H9 (cell line): ENCODE data around the gene WDR17. TPM values are rescaled to one million over a fixed set of nuclear protein-coding genes. Genes with fewer than 3 reads are reported as not detected.

Source experiments
- DNase-seq: peaks from one replicate; pipeline ENCODE4 v3.0.0-alpha.2; 2017
- H2AFZ ChIP-seq: one replicate; pipeline ENCODE4 v1.6.1; 2013; ENCODE audit warnings: mild to moderate bottlenecking, low read length, control low read depth, moderate library complexity
- H2AK5ac ChIP-seq: 2 replicates; pipeline ENCODE4 v1.6.1; 2013; ENCODE audit warnings: low read length, control low read depth, mixed read lengths; ENCODE audit not compliant: insufficient read length
- H2BK120ac ChIP-seq: one replicate; pipeline ENCODE4 v1.6.1; 2013; ENCODE audit warnings: low read depth, mild to moderate bottlenecking, low read length, control low read depth, inconsistent platforms; ENCODE audit not compliant: poor library complexity, severe bottlenecking
- H2BK12ac ChIP-seq: 2 replicates; pipeline ENCODE4 v1.6.1; 2013; ENCODE audit warnings: low read length, control low read depth, mixed read lengths, low read depth; ENCODE audit not compliant: insufficient read length
- H2BK15ac ChIP-seq: 2 replicates; pipeline ENCODE4 v1.6.1; 2013; ENCODE audit warnings: low read depth, low read length, control low read depth
- H2BK20ac ChIP-seq: one replicate; pipeline ENCODE4 v1.6.1; 2013; ENCODE audit warnings: low read depth, mild to moderate bottlenecking, low read length, control low read depth, inconsistent platforms; ENCODE audit not compliant: poor library complexity, severe bottlenecking
- H2BK5ac ChIP-seq: 2 replicates; pipeline ENCODE4 v1.6.1; 2013; ENCODE audit warnings: low read length, control low read depth, mixed read lengths; ENCODE audit not compliant: insufficient read length
- H3K14ac ChIP-seq: 2 replicates; pipeline ENCODE4 v1.6.1; 2013; ENCODE audit warnings: low read length, control low read depth; ENCODE audit not compliant: insufficient read depth
- H3K18ac ChIP-seq: 2 replicates; pipeline ENCODE4 v1.6.1; 2013; ENCODE audit warnings: low read depth, mild to moderate bottlenecking, mixed read lengths, low read length, control low read depth; ENCODE audit not compliant: insufficient read length
- H3K23ac ChIP-seq: 2 replicates; pipeline ENCODE4 v1.6.1; 2013; ENCODE audit warnings: low read length, control low read depth, mixed read lengths, low read depth; ENCODE audit not compliant: insufficient read length
- H3K23me2 ChIP-seq: 2 replicates; pipeline ENCODE4 v1.6.1; 2013; ENCODE audit warnings: low read depth, mild to moderate bottlenecking, mixed read lengths, low read length, control low read depth; ENCODE audit not compliant: insufficient read length, poor library complexity, severe bottlenecking
- H3K27ac ChIP-seq: 2 replicates; pipeline ENCODE4 v1.5.1; 2013; ENCODE audit warnings: low read length, control low read depth, mixed read lengths, low read depth; ENCODE audit not compliant: insufficient read length
- H3K27me3 ChIP-seq: 2 replicates; pipeline ENCODE4 v1.6.1; 2013; ENCODE audit warnings: low read length, control low read depth, inconsistent platforms; ENCODE audit not compliant: insufficient read depth
- H3K4ac ChIP-seq: 2 replicates; pipeline ENCODE4 v1.6.1; 2013; ENCODE audit warnings: low read depth, mild to moderate bottlenecking, control low read depth, inconsistent platforms, low read length, moderate library complexity
- H3K4me1 ChIP-seq: 2 replicates; pipeline ENCODE4 v1.6.1; 2013; ENCODE audit warnings: low read length, control low read depth, inconsistent platforms; ENCODE audit not compliant: insufficient read depth
- H3K4me2 ChIP-seq: 2 replicates; pipeline ENCODE4 v1.6.1; 2013; ENCODE audit warnings: low read length, control low read depth, mixed read lengths; ENCODE audit not compliant: insufficient read length, insufficient read depth
- H3K56ac ChIP-seq: 2 replicates; pipeline ENCODE4 v1.6.1; 2013; ENCODE audit warnings: low read depth, mild to moderate bottlenecking, mixed read lengths, low read length, control low read depth; ENCODE audit not compliant: insufficient read length
- H3K79me1 ChIP-seq: 2 replicates; pipeline ENCODE4 v1.6.1; 2013; ENCODE audit warnings: low read depth, mild to moderate bottlenecking, moderate library complexity, low read length, control low read depth, inconsistent platforms; ENCODE audit not compliant: insufficient read depth, poor library complexity, severe bottlenecking
- H3K79me2 ChIP-seq: 2 replicates; pipeline ENCODE4 v1.6.1; 2013; ENCODE audit warnings: low read length, control low read depth, inconsistent platforms; ENCODE audit not compliant: insufficient read depth
- H3K9ac ChIP-seq: 2 replicates; pipeline ENCODE4 v1.6.1; 2013; ENCODE audit warnings: low read length, control low read depth, mixed read lengths; ENCODE audit not compliant: insufficient read length; ENCODE audit errors: extremely low read depth
- H3K9me3 ChIP-seq: one replicate; pipeline ENCODE4 v1.6.1; 2013; ENCODE audit warnings: low read depth, low read length, inconsistent platforms; ENCODE audit not compliant: control insufficient read depth
- H3T11ph ChIP-seq: one replicate; pipeline ENCODE4 v1.6.1; 2013; ENCODE audit warnings: mild to moderate bottlenecking, low read length, control low read depth, inconsistent platforms
- H4K20me1 ChIP-seq: one replicate; pipeline ENCODE4 v1.6.1; 2013; ENCODE audit not compliant: control insufficient read depth, insufficient read length, insufficient read depth
- H4K5ac ChIP-seq: 2 replicates; pipeline ENCODE4 v1.6.1; 2013; ENCODE audit warnings: low read depth, mild to moderate bottlenecking, mixed read lengths, low read length, control low read depth; ENCODE audit not compliant: insufficient read length
- H4K8ac ChIP-seq: replicated peaks from 2 replicates; pipeline ENCODE4 v1.6.1; 2013; ENCODE audit warnings: low read length, control low read depth, mixed read lengths, low read depth; ENCODE audit not compliant: insufficient read length
- H4K91ac ChIP-seq: 2 replicates; pipeline ENCODE4 v1.6.1; 2013; ENCODE audit warnings: low read depth, mild to moderate bottlenecking, moderate library complexity, mixed read lengths, low read length, control low read depth; ENCODE audit not compliant: insufficient read length
- H3K27ac Mint-ChIP-seq, 3 experiments: 2 replicates in 2 of 3; 3 replicates in 1 of 3; pipeline ENCODE4 v1.8.0; 2020 to 2021; ENCODE audit warnings: mixed read lengths in 3 of 3, mild to moderate bottlenecking in 1 of 3, moderate library complexity in 1 of 3
- H3K27me3 Mint-ChIP-seq: 2 replicates; pipeline ENCODE4 v1.8.0; 2021; ENCODE audit warnings: low read depth, mild to moderate bottlenecking, moderate library complexity, mixed read lengths
- H3K36me3 Mint-ChIP-seq, 3 experiments: 2 replicates in 2 of 3; 3 replicates in 1 of 3; pipeline ENCODE4 v1.8.0; 2020 to 2021; ENCODE audit warnings: low read depth in 3 of 3, mixed read lengths in 3 of 3; ENCODE audit not compliant: insufficient read depth in 1 of 3
- H3K4me1 Mint-ChIP-seq, 2 experiments: 2 replicates each; pipeline ENCODE4 v1.8.0; 2020; ENCODE audit warnings: mixed read lengths in 2 of 2
- H3K4me3 Mint-ChIP-seq, 2 experiments: 2 replicates in 1 of 2; 3 replicates in 1 of 2; pipeline ENCODE4 v1.8.0; 2020 to 2021; ENCODE audit warnings: mild to moderate bottlenecking in 2 of 2, mixed read lengths in 2 of 2, moderate library complexity in 1 of 2
- H3K9me3 Mint-ChIP-seq, 2 experiments: 2 replicates in 1 of 2; 3 replicates in 1 of 2; pipeline ENCODE4 v1.8.0; 2020; ENCODE audit warnings: mild to moderate bottlenecking in 2 of 2, mixed read lengths in 2 of 2, moderate library complexity in 1 of 2
- WGBS: extraction: QIAGEN DNeasy Blood & Tissue Kit; methylation state at CpG from one replicate; pipeline ENCODE4 v1.1.7; 2013; ENCODE audit warnings: missing lambda C conversion rate, low lambda C conversion rate, mixed read lengths; ENCODE audit not compliant: insufficient read length; ENCODE audit errors: extremely low coverage; 5-methylcytosine and 5-hydroxymethylcytosine counted together
- total RNA-seq: library from RNA; stranded (reverse); gene quantifications from 2 replicates; pipeline ENCODE4 v1.2.1, GENCODE V29; 2021
- TF ChIP-seq, protein P1 (sequence below): fragments of 200-600 bp; sonication (generic); conservative IDR thresholded peaks from 3 replicates; pipeline ENCODE4 v1.8.0; 2021; ENCODE audit warnings: antibody characterized with exemption, mild to moderate bottlenecking

The WDR17 gene
- total RNA-seq, 1 experiment from 2014 or later = 2.6 TPM

DNA sequence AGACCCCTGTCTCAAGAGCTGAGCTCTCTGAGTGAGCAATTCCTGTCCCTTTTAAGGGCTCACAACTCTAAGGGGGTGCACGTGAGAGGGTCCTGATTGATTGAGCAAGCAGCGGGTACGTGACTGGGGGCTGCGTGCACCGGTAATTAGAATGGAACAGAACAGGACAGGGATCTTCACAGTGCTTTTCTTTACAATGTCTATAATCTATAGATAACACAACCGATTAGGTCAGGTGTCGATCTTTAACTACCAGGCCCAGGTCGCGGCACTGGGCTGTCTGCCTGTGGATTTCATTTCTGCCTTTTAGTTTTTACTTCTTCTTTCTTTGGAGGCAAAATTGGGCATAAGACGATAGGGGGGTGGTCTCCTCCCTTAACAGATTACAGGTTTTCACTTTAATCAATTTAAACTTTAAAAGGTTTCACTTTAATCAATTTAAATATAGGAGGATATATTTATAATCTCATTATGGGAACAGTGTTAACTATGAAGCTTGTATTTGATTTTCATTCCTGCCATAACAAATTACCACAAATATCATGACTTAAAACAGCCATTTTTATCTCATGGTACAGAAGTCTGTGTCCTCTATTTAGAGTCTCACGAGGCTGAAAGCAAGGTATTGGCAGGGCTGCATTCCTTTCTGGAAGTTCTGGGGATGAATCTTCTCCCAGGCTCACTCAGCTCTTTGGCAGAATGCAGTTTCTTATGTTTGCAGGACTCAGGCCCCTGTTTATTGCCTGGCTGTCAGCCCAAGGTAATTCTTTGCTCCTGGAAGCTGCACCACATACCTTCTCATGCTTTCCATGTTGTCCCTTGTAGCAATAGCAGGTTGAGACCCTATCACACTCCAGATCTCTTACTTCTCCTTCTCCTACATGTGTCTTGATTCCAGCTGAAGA lies 124.5 kb downstream of the WDR17 start:
- no peaks in the 10 kb centered on the region for H3K79me2 ChIP-seq
- H4K91ac ChIP-seq = no peak overlapping the region
- H3K23me2 ChIP-seq = peaks cover 1% of the 10 kb centered on the region
- no peak overlapping the region for H3K9ac ChIP-seq
- no peak overlapping the region for H4K8ac ChIP-seq
- H3K14ac ChIP-seq = no peak overlapping the region
- DNase-seq = no peak
- no peak overlapping the region for H3T11ph ChIP-seq
- H2BK15ac ChIP-seq = no peak overlapping the region
- H2BK5ac ChIP-seq = no peak overlapping the region
- H3K56ac ChIP-seq = no peak overlapping the region
- Mint-ChIP-seq H3K9me3 (no peaks in the 10 kb centered on the region), H3K4me3 (no peak overlapping the region), H3K27ac (0 out of 7 replicates have a peak overlapping the region, but pooled peaks of 1 of the 3 experiments have one; percentile 55), H3K27me3 (no peaks in the 10 kb centered on the region), H3K4me1 (peaks cover 43 to 51% of the 10 kb centered on the region in 2 experiments), H3K36me3 (no peaks in the 10 kb centered on the region)
- no peak overlapping the region for H3K4ac ChIP-seq
- no peak overlapping the region for H3K23ac ChIP-seq
- H3K18ac ChIP-seq = no peak overlapping the region
- H3K4me2 ChIP-seq = no peak overlapping the region
- no peaks in the 10 kb centered on the region for H3K79me1 ChIP-seq
- no peak overlapping the region for H2AK5ac ChIP-seq
- no CpG with 5 or more reads among the region's 11 CpGs for WGBS
- H4K5ac ChIP-seq = no peak overlapping the region
- H3K4me1 ChIP-seq = peaks cover 3% of the 10 kb centered on the region
- H3K27ac ChIP-seq = no peak overlapping the region
- TF ChIP-seq, protein P1, sequence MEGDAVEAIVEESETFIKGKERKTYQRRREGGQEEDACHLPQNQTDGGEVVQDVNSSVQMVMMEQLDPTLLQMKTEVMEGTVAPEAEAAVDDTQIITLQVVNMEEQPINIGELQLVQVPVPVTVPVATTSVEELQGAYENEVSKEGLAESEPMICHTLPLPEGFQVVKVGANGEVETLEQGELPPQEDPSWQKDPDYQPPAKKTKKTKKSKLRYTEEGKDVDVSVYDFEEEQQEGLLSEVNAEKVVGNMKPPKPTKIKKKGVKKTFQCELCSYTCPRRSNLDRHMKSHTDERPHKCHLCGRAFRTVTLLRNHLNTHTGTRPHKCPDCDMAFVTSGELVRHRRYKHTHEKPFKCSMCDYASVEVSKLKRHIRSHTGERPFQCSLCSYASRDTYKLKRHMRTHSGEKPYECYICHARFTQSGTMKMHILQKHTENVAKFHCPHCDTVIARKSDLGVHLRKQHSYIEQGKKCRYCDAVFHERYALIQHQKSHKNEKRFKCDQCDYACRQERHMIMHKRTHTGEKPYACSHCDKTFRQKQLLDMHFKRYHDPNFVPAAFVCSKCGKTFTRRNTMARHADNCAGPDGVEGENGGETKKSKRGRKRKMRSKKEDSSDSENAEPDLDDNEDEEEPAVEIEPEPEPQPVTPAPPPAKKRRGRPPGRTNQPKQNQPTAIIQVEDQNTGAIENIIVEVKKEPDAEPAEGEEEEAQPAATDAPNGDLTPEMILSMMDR = no peak
- H2BK12ac ChIP-seq = no peak overlapping the region
- H3K27me3 ChIP-seq = no peaks in the 10 kb centered on the region
- H4K20me1 ChIP-seq = no peaks in the 10 kb centered on the region
- H2AFZ ChIP-seq = no peak overlapping the region
- H2BK20ac ChIP-seq = no peak overlapping the region
- no peaks in the 10 kb centered on the region for H3K9me3 ChIP-seq
- no peak overlapping the region for H2BK120ac ChIP-seq
